ENCODE data around the gene ITIH5. TPM values are rescaled to one million over a fixed set of nuclear protein-coding genes. Genes with fewer than 3 reads are reported as not detected.
A peak's percentile ranks its signal among the peaks of the same experiment; 100 is the strongest.

Gene ITIH5
- total RNA-seq, 1 donor = under 0.01 TPM

DNA sequence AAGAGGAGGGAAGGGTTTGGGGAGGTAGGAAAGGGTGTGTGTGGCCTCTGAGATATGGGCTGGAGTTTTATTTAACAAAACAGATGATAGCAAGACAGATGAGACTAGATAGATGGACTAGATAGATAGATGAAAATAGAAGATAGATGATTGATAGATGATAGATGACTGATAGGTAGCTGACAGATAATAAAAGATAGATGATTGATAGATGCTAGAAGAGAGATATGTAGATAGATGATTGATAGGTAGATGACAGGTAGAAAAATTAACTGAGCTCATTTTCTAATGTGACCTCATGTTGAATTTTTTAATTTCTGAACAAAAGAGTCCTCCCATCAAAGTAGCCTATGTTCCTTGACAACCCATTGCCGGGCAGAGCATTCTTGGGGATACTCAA is 139.3 kb downstream of the ITIH5 start:
- DNase-seq (ENCODE audit: low read depth in 2 of 3, low spot score in 2 of 3) = no peak

DNA sequence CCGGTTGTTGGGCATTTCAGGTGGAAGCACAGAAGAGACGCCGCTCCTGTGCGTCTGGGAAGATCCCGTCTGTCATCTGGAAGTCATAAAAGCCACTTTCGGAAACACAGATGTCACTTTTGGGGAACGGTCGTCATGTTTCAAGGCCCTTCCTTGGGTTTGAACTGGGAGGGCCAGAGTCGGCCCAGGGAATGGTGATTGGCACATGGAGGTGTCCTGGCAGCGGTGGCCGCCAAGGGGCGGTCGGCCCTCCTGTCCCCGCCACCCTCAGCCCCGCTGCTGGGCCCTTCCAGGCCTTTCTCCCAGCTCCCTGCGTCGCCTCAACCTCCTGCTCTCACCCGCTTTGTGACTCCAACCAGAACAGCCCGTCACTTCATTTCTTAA is 140.8 kb downstream of the ITIH5 start:
- no peak for DNase-seq (ENCODE audit: low read depth in 2 of 3, low spot score in 2 of 3)

- DNase-seq (ENCODE audit: low read depth in 2 of 3, low spot score in 2 of 3) = peak; percentile 41 to 85 (median 70)
Observed at GRCh38 chr10:7525314-7526016, 141.3 kb downstream of the ITIH5 start.

DNA sequence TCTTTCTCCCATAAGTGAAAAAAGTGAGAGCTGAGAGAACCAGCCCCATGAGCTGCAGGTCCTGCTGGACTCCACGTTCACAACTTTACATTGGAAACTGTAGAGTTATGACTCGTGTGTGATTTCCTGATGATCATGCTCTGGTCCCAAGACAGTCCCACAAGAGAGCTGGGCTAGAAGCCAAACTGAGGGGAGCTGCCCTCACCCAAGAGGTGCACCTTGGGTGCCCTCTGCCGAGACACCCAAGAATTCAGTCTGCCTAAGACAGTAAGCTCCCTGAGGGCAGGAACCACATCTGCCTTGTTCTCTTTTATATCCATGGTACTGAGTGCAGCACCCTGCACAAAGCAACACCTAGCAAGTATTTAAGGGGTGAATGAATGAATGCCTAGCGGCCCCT is 143.1 kb downstream of the ITIH5 start:
- DNase-seq (ENCODE audit: low read depth in 2 of 3, low spot score in 2 of 3) = no peak

DNA sequence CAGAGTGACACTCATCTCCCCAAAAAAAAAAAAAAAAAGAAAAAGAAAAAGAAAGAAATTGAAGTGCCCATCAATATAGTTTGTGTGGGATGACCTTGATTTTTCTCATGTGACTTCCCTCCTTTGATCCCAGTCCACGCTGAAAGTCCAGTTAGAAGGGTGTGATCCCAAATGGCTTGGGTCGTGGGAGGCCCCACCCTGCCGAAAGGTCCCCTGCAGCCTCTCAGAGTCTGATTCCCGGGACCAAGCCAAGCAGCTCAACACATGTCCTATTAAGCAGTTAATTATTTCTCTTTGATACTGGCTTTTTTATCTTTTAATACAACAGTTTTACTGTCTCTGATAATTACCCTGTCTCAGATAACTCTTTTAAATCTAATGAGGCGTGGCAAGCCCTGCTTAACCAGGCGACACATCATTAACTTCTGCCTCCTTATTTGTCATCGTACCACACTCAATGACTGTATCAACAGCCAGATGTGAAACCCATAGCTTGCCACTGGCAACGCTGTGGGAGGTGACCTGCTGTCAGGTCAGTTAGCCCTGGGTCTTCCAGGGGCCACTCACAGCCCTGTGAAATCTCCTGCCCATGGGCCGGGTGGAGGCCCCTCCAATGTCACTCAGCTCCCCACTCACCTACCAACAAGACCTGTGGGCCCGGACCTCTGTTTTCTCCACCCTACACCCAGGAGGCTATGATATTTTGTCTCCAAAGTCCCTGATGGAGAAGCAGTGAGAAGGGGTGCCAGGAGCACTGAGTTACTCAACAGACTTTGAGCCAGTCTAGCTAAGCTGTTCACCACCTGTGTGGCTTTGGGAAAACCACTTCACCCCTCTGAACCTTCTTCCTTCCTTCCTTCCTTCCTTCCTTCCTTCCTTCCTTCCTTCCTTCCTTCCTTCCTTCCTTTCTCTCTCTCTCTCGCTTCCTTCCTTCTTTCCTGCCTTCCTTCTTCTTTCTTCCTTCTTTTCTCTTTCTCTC is 146.0 kb downstream of the ITIH5 start:
- no peak for DNase-seq (ENCODE audit: low read depth in 2 of 3, low spot score in 2 of 3)

DNA sequence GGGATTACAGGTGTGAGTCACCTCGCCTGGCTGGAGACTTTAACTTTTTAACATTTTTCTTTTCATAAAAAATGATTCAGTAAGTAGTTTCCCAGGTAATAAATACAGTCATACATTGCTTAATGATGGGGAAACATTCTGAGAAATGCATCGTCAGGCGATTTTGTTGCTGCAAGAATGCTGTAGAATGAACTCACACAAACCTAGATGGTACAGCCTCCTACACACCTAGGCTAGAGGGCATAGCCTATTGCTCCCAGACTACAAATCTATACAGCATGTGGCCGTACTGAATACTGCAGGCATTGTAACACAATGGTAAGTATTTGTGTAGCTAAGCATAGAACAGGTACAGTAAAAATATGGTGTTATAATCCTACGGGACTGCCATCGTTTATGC is 147.4 kb downstream of the ITIH5 start:
- no peak for DNase-seq (ENCODE audit: low read depth in 2 of 3, low spot score in 2 of 3)

- no peak for DNase-seq (ENCODE audit: low read depth in 2 of 3, low spot score in 2 of 3)
Observed at GRCh38 chr10:7518693-7519092, 148.1 kb downstream of the ITIH5 start.

DNA sequence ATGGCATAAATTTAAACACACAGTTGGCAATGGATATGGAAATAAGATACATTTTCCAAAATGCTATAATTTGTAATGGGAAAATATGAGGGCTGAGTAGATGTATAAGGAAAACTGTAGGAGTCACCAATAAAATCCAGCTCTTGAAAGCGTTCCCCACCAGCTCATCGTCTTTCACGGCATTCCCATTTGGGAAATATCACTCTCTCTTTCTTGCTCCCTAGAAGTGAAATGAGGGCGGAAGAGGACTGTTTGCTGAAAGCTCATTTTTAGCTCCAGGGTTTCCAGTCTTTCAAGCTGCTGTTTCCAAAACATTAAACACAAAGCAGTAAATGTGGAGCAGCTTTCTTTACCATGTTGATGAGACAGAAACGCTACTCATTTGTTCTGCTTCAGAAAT is 151.3 kb downstream of the ITIH5 start:
- DNase-seq (ENCODE audit: low read depth in 2 of 3, low spot score in 2 of 3) = no peak

DNA sequence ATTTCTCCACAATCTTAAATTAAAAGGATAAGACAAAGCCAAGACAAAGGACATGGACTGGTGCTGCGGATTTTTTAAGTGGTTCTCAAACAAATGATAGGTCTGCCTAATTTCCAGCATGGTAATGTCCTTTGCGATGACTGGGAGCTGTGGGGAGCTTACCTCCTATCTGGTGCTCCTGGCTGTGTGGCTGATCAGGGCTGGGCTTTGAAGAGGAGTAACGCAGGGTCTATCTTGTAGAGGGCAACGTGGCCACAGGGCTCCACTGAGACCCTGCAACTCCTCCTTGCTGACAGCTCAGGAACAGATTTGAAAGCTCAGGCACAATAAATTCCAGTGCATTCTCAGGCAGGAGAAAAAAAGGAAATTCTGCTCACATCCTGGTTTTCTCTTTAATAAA is 152.8 kb downstream of the ITIH5 start:
- DNase-seq (ENCODE audit: low read depth in 2 of 3, low spot score in 2 of 3) = no peak

DNA sequence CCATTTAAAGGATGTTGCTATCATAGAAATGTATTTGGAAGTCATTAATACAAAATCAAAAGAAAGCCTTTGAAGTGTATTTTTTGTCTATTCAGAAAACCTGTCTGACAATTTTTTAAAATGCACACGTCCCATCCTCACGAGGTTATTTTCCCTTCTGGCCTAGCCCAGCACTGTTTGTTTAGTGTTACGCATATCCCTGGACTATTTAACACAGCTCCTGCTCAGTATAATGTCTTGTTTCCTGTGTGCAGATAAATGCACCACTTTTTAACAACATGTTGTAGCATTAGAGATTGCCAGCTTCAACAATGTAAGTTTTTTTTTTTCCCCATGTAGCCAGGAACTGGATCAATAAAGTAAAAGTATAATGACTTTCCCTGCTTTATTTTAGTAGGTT is 153.3 kb downstream of the ITIH5 start:
- no peak for DNase-seq (ENCODE audit: low read depth in 2 of 3, low spot score in 2 of 3)

GRCh38 chr10:7512487-7512886 is 154.3 kb downstream of the ITIH5 start:
- no peak for DNase-seq (ENCODE audit: low read depth in 2 of 3, low spot score in 2 of 3)

GRCh38 chr10:7511612-7512011 is 155.2 kb downstream of the ITIH5 start:
- no peak for DNase-seq (ENCODE audit: low read depth in 2 of 3, low spot score in 2 of 3)

Other genes with a start within 250 kb of the ITIH5 start
- gene ITIH2, start 36.4 kb upstream of the ITIH5 start, total RNA-seq = not detected
- gene KIN, start 121.0 kb upstream of the ITIH5 start, total RNA-seq = 2.2 TPM
- 126 TPM for gene ATP5F1C, start 121.2 kb upstream of the ITIH5 start, total RNA-seq
- 3.0 TPM for gene TAF3, start 151.5 kb upstream of the ITIH5 start, total RNA-seq